HG02840 (cell line): ENCODE results near the gene BNIP5.
"Not testable (repeated sequence)": the region's sequence is repeated elsewhere in the genome, so short reads cannot be mapped to it uniquely, and the experiment has no call there.

Source experiments
- ATAC-seq: cut with Tn5 transposase; IDR thresholded peaks from one replicate; pipeline ENCODE4 v1.9.1; 2021; ENCODE audit warnings: mild to moderate bottlenecking, moderate library complexity, moderate number of reproducible peaks; ENCODE audit not compliant: unreplicated experiment, low FRiP score

The BNIP5 gene

DNA sequence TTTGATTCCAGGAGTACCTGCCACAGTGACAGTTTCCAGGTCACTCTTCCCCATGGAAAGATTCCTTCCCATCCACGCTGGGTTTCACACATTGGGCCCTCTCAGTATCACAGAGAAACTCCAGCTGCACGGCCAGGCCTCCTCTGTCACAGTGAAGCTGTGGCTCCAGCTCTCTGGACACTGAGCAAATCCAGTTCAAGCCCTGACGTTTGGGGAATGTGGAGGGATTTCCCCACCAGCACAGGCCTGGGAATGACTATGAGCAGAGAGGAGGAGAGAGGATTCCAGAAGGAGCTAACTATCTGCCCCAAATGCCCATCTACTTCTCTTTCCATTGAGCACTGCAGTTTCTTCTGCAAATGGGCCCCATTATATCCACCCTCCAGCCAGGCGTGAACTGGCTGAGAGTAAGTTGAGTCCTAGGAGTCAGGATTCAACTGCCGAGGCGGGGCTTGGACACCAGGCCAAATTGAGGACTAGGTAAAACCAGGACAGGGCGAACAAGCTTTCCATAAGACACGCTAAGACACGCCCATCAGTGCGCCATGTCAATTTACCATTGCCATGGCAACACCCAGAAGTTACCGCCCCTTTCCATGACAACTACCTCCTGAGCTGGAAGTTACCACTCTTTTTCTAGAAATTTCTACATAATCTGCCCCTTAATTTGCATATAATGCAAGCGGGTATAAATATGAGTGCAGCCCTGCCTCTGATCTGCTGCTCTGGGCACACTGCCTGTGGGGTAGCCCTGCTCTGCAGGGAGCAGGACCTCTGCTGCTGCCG, 9.2 kb upstream of the BNIP5 start:
- no peak for ATAC-seq

DNA sequence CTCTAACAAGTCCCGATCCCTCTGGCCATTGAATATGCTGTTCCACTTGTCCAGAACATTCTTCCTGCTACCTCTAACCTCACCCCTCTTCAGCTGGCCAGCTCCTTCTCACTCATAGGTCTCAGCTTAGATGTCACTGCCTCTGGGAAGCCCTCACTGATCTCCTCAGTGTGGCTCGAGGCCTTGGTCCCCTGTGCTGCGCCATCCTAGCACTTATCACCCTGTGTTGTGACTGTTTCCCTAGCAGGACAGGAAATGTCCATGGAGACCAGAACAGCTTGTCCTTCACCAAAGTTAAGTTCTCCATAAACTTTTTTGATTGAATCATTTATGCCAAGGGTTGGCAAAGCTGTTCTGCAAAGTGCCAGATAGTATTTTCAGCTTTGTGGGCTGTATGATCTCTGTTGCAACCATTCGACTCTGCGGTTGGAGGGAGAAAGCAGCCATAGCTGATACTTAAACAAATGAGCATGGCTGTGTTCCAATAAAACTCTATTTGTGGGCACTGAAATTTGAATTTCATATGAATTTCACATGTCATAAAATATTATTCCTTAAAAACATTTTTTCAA, 6.5 kb upstream of the BNIP5 start:
- ATAC-seq: no peak

DNA sequence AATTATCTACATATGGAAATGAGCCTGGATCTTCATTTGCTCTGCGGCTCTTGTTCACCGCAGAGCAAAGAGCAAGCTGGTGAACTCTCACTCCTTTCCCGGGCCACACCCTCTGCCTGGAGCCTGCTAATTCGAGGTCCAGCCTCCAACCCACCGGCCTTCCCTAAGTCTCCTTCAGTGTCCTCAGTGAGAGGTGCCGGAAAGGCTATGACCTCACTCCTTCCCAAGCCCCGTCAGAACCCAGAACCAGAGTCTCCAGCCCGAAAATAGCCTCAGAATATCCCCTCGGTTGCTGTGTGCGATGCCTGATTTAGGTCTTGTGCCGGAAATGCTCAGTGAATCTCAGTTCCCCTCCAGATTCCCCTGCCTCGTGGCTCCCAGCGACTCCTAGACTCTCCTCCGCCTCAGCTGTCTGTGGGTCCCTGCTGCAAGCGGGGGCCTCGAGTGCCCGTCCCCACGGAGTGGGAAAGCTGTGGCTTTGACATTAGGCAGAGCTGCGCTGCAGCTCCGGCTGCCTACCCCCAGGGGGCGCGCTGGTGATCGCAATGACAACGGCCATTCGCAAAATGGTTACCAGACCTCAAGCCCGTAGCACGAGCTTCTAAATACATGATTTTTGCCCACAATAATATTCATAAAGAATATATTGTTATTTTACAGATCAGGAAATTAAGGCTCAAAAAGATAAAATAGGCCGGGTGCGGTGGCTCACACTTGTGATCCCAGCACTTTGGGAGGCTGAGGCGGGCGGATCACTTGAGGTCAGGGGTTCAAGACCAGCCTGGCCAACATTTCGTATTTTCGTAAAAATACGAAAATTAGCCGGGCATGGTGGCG, 4.1 kb upstream of the BNIP5 start:
- no peak for ATAC-seq

DNA sequence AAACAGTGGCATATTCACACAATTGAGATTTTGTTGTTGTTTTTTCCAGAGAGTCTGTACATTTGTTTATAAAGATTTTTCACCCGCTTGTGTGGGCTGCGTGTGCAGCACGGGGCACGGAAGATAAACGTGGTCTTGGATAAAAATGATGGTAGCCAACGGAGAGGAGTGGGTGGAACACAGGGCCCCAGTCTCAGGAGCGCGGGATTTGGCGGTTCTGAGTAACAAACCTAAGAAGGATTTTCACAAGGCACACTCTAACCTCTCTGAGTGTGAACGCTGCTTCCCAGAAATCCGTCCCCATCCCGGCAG, 3.6 kb upstream of the BNIP5 start:
- no peak for ATAC-seq

DNA sequence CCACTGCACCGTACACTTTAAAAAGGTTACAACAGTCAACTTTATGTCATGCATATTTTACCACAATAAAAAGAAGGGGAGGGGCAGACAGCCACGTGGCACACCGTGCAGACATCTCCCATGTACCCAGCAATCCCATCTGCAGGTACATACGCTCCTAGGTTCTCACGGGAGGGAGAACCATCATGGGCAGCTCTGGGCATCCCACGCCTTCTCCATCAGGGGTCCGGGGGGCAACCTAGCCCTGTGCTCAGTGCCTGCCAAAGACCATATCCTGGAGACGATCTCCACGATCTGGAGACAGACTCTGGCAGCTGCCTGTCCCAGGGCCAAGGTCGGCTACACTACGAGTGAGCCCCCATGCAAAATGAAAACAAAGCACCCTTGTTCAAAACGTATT, 2.5 kb upstream of the BNIP5 start:
- no peak for ATAC-seq

DNA sequence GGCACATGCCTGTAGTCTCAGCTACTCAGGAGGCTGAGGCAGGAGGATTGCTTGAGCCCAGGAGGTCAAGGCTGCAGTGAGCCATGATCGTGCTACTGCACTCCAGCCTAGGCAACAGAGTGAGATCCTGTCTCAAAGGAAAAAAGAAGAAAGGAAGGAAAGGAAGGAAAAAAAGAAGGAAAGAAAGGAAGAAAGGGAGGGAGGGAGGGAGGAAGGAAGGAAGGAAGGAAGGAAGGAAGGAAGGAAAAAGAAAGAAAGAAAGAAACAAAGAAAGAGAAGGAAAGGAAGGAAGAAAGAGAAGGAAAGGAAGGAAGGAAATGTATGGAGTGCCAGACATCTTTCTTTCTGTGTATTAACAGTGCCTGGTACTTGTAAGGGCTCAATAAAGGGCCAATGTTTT, 1.5 kb upstream of the BNIP5 start:
- ATAC-seq: not testable (repeated sequence)

DNA sequence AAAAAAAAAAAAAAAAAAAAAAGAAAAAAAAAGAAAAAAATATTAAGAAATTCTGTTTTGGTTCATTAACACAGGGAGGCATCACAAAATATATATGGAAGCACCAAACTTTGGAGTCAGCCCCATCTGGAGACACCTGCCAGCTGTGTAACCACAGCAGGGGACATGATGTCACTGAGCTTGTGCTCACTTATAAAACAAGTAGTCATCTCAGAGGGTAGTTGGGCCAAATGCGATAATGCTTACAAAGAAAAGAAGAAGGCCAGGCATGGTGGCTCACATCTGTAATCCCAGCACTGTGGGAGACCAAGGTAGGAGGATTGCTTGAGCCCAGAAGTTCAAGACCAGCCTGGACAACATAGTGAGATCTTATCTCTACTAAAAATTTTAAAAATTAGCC, 1.1 kb upstream of the BNIP5 start:
- no peak for ATAC-seq

DNA sequence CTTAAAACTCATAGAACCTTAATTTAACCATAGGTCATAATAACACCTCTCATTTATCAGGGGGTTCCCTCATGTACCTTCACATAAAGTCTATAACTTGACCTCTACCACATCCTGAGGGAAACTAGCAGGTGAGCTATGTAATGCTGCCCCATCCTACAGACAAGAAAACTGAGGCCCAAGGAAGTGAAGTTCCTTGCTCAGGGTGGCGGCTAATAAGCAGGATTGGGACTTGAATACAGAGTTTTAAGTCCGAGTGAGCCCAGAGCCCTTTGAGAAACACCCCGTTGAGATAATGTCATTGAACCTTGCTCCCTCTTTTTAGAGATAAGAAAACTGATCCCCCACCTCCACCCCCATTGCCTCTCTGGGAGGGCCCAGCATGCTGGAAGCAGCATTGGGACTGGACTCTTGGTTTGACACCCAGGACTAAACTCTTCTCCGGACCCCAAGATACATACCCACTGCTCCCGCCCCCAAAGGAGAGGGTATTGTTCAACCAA, 429 bp downstream of the BNIP5 start:
- ATAC-seq: no peak

DNA sequence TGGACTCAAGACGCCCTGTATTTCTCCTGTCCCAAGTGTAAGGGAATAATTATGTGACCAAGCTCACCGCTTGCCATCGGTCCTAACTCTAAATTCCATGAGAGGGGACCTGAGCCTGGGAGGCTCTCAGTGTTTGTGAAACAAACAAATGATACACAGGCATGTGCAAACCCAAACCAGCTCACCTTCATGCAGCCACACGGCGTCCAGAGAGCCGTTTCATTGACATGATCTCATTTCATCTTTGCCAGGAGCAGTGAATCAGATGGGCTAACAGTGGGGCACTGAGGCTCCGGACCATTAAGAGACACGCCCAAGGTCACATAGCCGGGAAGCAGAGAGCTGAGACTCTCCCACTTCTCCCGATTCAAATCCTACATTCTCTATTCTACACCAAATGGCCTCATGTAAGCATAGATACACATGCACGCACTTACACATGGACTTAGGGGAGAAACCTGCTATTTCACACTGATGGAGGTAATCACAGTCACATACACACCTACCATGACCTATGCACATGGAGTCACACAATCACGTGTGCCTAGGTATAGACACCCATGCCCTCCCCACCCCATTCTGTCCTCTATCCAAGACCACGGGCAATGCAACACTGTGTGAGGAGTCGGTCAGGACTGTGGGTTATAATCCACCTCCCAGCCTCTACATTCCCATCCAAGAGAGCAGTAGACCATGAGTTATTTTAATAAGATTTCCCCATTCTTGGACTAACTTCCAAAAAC, 1.1 kb downstream of the BNIP5 start:
- no peak for ATAC-seq

DNA sequence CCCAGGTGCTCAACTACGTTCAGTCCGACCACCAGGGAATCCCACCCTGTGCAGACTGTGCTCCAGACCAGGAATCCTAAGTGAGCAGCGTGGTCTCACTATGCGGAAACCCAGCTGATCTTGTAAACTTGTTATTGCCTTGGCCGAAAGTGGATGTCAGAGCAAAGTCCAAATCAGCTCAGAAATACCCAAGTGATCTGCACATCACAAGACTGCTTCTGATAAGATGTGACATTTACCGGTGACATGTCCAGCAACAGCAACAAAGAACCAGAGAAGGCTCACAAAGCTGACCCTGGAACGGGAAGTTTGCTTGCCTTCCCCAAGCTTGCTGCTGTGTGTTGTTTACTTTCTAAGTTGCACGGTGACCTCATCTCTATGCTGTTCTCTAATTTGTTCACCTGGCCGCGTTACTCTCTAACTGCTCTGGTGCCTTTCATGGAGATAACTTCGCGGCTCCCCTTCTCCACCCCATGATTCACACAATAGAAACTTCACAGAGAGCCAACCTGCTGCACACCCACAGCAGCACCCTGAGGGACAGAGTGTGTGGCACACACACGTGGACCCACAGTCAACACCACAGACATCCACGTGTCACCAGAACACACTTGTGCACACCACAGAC, 1.7 kb downstream of the BNIP5 start:
- no peak for ATAC-seq

DNA sequence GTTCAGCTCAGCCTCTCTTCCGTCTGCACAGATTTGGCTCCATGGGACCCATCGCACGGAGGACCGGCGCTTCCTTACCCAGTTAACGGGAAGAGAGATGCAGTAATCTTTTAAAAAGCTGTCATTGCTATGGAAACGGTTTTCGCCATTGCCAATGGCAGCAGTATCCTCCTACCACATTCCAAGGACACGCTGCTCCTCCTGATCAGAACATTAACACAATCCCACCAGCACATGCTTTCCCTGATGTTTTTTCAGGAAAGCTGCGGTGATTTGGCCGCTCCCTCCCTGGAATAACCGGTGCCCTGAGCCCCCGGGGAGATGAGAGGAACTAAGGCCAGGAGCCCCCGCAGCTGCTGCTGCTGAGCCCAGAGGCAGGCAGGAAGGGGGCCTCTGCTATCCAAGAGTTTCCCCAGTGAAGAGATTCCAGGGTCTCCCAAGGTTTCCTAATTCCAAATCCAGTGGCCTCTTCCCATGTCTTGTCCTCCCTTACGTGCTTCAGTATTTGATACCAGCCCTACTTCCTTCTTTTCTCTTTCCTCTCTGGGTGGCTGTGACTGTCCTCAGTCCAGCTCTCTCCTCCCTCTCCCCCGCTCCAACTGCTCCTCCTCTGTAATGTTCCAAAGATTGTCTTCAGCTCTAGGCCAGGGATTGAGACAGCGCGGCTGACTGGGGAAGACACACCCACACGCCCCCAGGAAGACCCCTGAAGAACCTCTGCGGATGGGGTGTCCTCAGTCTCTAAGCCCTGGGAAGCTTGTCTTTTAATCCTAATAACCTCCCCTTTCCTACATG, 2.6 kb downstream of the BNIP5 start:
- ATAC-seq: no peak

DNA sequence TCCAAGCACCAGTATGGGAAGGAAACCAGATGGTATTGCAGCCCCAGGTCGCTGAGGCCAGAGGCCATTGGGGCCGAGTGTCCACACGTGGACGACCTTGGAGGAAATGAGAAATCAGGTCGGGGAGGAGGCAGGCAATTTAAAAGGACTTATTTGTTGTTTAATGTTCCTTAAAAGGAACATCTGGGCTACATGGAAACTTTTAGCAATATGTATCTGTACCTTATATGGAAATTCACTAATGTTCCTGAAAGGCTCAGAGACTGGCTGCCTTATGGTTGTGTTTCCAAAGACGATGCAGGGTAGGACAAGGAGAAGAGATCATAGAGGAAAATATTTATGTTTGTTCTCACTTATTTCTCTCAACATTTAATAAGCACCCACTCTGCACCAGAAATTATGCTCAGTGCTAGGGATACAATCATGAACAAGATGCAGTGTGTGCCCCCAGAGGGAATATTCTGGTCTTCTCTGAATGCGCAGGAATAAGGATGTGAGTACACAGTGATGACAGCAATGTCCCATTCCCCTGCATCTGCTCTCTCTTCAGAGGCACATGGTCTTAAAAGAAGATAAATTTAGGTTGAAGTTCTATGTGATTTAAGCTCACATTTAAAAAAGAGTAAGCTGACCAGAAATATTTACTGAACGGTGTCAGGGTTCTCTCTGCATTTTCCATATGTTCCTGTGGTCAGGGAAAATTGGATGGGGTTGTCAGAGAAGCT, 3.4 kb downstream of the BNIP5 start:
- no peak for ATAC-seq

DNA sequence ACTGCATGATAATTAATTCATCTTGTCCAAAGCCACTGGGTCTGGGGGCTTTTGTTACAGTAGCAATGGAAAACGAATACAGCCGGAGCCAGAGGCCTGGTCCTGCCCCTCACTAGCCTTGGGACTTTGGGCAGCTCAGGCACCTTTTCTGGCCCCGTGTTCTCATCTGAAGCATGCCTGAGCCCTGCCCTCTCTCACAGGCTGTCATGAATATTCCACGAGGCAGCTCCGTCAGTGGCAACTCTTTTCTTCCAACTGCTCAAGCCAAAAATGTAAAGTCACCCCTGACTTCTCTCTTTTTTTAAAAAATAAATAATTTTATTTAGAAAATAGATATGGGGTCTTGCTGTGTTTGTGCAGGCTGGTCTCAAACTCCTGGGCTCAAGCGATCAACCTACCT, 5.3 kb downstream of the BNIP5 start:
- ATAC-seq: no peak

DNA sequence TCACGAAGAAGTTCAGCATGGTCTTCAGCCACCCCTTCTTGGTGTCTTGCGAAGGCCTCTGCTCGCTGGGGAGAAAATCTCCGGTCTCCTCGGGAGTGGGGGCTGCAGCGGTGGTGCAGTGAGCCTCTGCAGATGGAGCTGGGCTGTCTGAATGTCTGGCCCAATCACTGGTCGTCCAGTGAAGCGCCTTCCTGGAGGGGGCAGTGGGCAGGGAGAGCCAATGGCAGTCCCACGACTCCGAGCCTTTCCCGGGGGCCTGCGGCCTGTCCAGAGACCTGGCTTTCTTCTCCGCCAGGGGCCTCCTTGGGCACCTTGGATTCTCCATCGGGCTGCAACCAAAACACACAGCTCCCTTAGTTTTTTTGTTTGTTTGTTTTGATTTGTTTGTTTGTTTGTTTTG, 6.3 kb downstream of the BNIP5 start:
- no peak for ATAC-seq

DNA sequence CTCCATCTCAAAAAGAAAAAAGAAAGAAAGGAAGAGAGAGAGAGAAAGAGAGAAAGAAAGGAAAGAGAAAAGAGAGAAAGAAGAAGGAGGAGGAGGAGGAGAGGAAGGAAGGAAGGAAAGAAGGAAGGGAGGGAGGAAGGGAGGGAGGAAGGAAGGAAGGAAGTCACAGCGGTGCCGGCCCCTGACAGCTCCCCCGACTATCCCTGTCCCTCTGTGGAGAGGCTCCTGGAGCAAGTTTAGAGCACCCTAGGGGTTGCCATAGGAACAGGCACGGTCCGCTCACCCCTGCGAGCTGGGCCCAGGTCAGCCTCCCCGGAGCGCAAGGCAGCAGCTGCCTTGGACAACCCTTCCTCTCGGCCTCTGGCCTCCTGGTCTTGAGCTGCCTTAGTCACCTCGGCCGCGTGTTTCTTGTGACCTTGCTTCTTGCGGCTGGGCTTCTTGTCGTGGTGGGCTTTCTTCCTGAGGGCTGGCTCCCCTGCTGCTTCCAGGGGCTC, 6.8 kb downstream of the BNIP5 start:
- no peak for ATAC-seq

DNA sequence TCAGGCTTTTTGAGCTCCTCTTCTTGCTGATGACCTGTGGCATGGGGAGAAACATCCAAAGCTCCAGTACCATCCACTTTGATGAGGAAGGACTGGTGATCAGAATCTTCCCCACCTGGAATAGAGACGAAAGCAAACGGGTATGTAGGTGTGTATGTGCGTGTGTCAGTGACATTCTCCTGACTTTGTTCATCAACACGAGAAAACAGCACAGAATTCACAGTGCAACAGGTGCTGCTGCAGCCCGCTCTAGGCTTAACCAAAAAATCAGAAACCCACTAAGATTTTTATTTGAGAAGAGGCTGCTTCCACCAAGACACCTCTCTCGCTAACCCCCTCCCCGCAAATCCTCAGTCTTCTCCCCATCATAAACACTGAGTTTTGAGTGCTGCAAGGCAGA, 8.1 kb downstream of the BNIP5 start:
- no peak for ATAC-seq

DNA sequence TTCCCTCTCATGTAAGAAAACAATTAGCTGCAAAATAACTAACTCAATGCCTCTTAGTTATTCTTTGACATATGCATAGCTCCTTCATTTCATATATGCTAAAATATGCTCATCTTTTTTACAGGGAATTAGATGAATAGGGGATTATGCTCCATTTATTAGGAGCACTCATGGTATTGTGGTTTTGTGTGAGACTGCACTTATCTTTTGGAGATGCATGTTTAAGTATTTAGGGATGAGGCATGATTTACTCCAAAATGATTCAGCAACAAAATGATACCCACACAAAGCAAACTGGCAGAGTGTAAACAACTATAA, 8.8 kb downstream of the BNIP5 start:
- ATAC-seq: no peak

DNA sequence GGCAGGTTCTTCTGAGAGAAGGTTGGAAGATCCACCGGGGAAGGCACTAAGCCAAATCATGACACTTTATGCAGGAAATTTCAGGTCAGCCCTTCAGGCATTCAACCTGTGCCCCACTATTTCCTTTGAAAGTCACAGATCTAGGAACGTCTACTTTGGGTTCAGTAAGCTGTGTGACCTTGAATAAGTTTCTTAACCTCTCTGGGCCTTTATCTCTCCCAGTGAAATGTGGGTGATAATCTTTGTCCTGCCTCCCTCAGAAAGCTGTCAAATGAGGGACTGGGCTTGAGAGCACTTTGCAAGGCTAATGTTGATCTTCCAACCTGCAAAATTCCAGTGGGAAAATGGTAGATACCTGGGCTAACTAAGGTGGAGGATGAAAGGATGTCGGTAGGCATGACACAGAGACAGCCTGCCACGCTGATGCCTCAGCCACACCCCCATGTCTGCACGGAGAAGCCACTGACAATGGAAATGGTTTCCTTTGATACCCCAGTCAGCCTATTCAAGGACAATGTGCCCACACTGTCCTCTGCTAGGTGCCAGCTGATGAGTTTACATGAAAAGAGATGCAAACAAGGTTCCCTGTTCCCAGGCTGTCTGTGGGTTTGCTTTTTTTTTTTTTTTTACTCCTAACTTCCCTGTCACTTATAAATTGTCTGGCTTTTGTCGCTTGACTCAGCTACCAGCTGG, 9.3 kb downstream of the BNIP5 start:
- ATAC-seq: no peak
